Gastroesophageal sphincter (tissue), 4 donors: ENCODE measurements around the gene ARID5B. TPM values are rescaled to one million over a fixed set of nuclear protein-coding genes. Genes with fewer than 3 reads are reported as not detected.
A peak's percentile ranks its signal among the peaks of the same experiment; 100 is the strongest.

ENCODE experiments used
- ATAC-seq: fragments of 150-250 bp; one replicate; pipeline ENCODE4 v1.9.1; 2016; ENCODE audit warnings: mild to moderate bottlenecking, moderate library complexity
- H3K27ac ChIP-seq, 4 donors: fragments of 200-600 bp; sonication (generic) in 3 of 4; 1 replicate in 3 of 4; 2 replicates in 1 of 4; pipeline ENCODE4 v1.5.1; 2016 to 2019
- H3K27me3 ChIP-seq: fragments of 200-600 bp; sonication (generic); one replicate; pipeline ENCODE4 v1.5.1; 2019
- H3K36me3 ChIP-seq, 2 donors: fragments of 200-600 bp; sonication (generic); one replicate each; pipeline ENCODE4 v1.5.1; 2019; ENCODE audit warnings: control low read depth in 1 of 2
- H3K4me1 ChIP-seq, 3 donors: fragments of 200-600 bp; sonication (generic); 1 replicate in 2 of 3; 2 replicates in 1 of 3; pipeline ENCODE4 v1.5.1; 2016 to 2019; ENCODE audit warnings: control low read depth in 2 of 3
- H3K4me3 ChIP-seq, 2 donors: fragments of 200-600 bp; sonication (generic); one replicate each; pipeline ENCODE4 v1.5.1; 2019; ENCODE audit warnings: mild to moderate bottlenecking in 1 of 2, moderate library complexity in 1 of 2
- H3K9me3 ChIP-seq, 3 donors: fragments of 200-600 bp; sonication (generic); one replicate each; pipeline ENCODE4 v1.5.1; 2017 to 2019; ENCODE audit warnings: control low read depth in 2 of 3
- CTCF ChIP-seq, 4 experiments: fragments of 200-600 bp in 2 of 4; fragments of 450-650 bp in 2 of 4; sonication (generic) in 1 of 4; IDR thresholded peaks; one replicate each; pipeline ENCODE4 v1.5.1; 2017 to 2019; ENCODE audit warnings: antibody characterized with exemption in 4 of 4, mild to moderate bottlenecking in 2 of 4, moderate library complexity in 2 of 4
- EP300 ChIP-seq: sonication (generic); formaldehyde crosslinking; IDR thresholded peaks from one replicate; pipeline ENCODE4 v1.6.1; 2017; ENCODE audit warnings: antibody characterized with exemption, mild to moderate bottlenecking
- POLR2A ChIP-seq, 2 donors: fragments of 450-650 bp; IDR thresholded peaks; one replicate each; pipeline ENCODE4 v1.6.1; 2017; ENCODE audit warnings: antibody characterized with exemption in 2 of 2, mild to moderate bottlenecking in 2 of 2, moderate library complexity in 1 of 2
- POLR2AphosphoS5 ChIP-seq: sonication (generic); formaldehyde crosslinking; IDR thresholded peaks from one replicate; pipeline ENCODE4 v1.6.1; 2017; ENCODE audit warnings: antibody characterized with exemption
- WGBS, 2 donors: methylation state at CpG; one replicate each; pipeline ENCODE4 v1.1.5; 2018; ENCODE audit warnings: low coverage in 1 of 2; 5-methylcytosine and 5-hydroxymethylcytosine counted together
- total RNA-seq, 4 donors: library from RNA; depleted of rRNA; stranded (reverse); fragments of >200 nt; gene quantifications; one replicate each; pipeline ENCODE4 v1.1.0, GENCODE V29; 2016

The ARID5B gene
- total RNA-seq, 4 donors from 2014 or later, result 34.7 to 81.4 (median 62.5) TPM

GRCh38 chr10:62021978-62022802, 120.7 kb downstream of the ARID5B start:
- Histone ChIP-seq H3K4me3 (no peak overlapping the region), H3K4me1 (peaks cover 28 to 52% (median 35%) of the 10 kb centered on the region in 3 donors), H3K27ac (peak overlapping the region in 3 of 4 donors; percentile 29 to 84 (median 80)), H3K27me3 (no peaks in the 10 kb centered on the region), H3K9me3 (no peaks in the 10 kb centered on the region), H3K36me3 (no peaks in the 10 kb centered on the region)
- no peak for TF ChIP-seq POLR2AphosphoS5
- no peak for TF ChIP-seq EP300
- TF ChIP-seq POLR2A (IDR thresholded peaks at IDR 0.05), result no peak
- no peak for TF ChIP-seq CTCF (IDR thresholded peaks at IDR 0.05)
- no peak for ATAC-seq
- 78 to 90% methylated on average over 5 of the region's 5 CpGs for WGBS, 2 donors

- ATAC-seq, result no peak
- H3K27ac ChIP-seq, result peak overlapping the region in 1 of 4 donors; percentile 8
- H3K9me3 ChIP-seq, result no peaks in the 10 kb centered on the region
- no peaks in the 10 kb centered on the region for H3K27me3 ChIP-seq
- H3K4me1 ChIP-seq, result peaks cover 24 to 45% (median 29%) of the 10 kb centered on the region in 3 donors
- H3K36me3 ChIP-seq, result no peaks in the 10 kb centered on the region
- no peak for TF ChIP-seq CTCF (IDR thresholded peaks at IDR 0.05)
- no peak overlapping the region for H3K4me3 ChIP-seq
- WGBS, 2 donors, result 71 to 78% methylated on average over 5 to 6 of the region's 6 CpGs
Measured at GRCh38 chr10:62022830-62023229, 121.3 kb downstream of the ARID5B start.

- Histone ChIP-seq H3K36me3 (no peaks in the 10 kb centered on the region), H3K4me1 (peaks cover 19 to 40% (median 24%) of the 10 kb centered on the region in 3 donors), H3K27me3 (no peaks in the 10 kb centered on the region), H3K9me3 (no peaks in the 10 kb centered on the region), H3K4me3 (no peak overlapping the region), H3K27ac (peak overlapping the region in 1 of 4 donors; percentile 8)
- no peak for ATAC-seq
- TF ChIP-seq CTCF (IDR thresholded peaks at IDR 0.05), result no peak
- TF ChIP-seq POLR2AphosphoS5, result no peak
- TF ChIP-seq EP300, result no peak
- TF ChIP-seq POLR2A (IDR thresholded peaks at IDR 0.05), result no peak
- 95 to 100% methylated on average over 1 of the region's 1 CpG for WGBS, 2 donors
Measured at GRCh38 chr10:62023329-62023728, 121.8 kb downstream of the ARID5B start.

- TF ChIP-seq POLR2AphosphoS5 (no peak), CTCF (IDR thresholded peaks at IDR 0.05) (no peak), POLR2A (IDR thresholded peaks at IDR 0.05) (no peak), EP300 (no peak)
- Histone ChIP-seq H3K36me3 (no peaks in the 10 kb centered on the region), H3K27ac (no peak overlapping the region), H3K9me3 (no peaks in the 10 kb centered on the region), H3K4me1 (peaks cover 13 to 32% (median 16%) of the 10 kb centered on the region in 3 donors), H3K4me3 (no peak overlapping the region), H3K27me3 (no peaks in the 10 kb centered on the region)
- ATAC-seq, result no peak
- 43 to 68% methylated on average over 4 of the region's 4 CpGs for WGBS, 2 donors
Measured at GRCh38 chr10:62024026-62024701, 122.7 kb downstream of the ARID5B start.
